ENCODE results near the gene SLFN5.

- TF ChIP-seq CTCF (IDR thresholded peaks at IDR 0.05) = no peak
- TF ChIP-seq POLR2A (IDR thresholded peaks at IDR 0.05) = no peak
These were observed 22.2 kb downstream of the SLFN5 start for GRCh38 chr17:35265071-35265470.
